Brain microvascular endothelial cell (primary cell): ENCODE data around the gene USP44.

Experiments
- DNase-seq: peaks from one replicate; pipeline ENCODE4 v3.0.0-alpha.2; 2020
- H3K27ac ChIP-seq: fragments of 250-450 bp; sonication (Bioruptor Pico); 2 replicates; pipeline ENCODE4 v1.5.1; 2020; ENCODE audit warnings: mild to moderate bottlenecking, moderate library complexity
- H3K27me3 ChIP-seq: fragments of 250-450 bp; sonication (Bioruptor Pico); replicated peaks from 2 replicates; pipeline ENCODE4 v1.5.1; 2020; ENCODE audit warnings: mild to moderate bottlenecking
- H3K36me3 ChIP-seq: fragments of 250-450 bp; sonication (Bioruptor Pico); replicated peaks from 2 replicates; pipeline ENCODE4 v1.5.1; 2020; ENCODE audit warnings: mild to moderate bottlenecking
- H3K4me3 ChIP-seq: 2 replicates; pipeline ENCODE4 v1.5.1; 2011; ENCODE audit warnings: low read depth, mild to moderate bottlenecking, control low read depth, low read length, moderate library complexity
- CTCF ChIP-seq: IDR thresholded peaks from 2 replicates; pipeline ENCODE4 v1.5.1; 2011; ENCODE audit warnings: low read depth, mild to moderate bottlenecking, moderate library complexity, low read length, control low read depth, inconsistent platforms; ENCODE audit errors: missing control alignments
- in situ Hi-C: cut with HindIII; loops from 2 replicates; pipeline ENCODE4 v1.10.0; 2017; ENCODE audit warnings: low sequenced_read_pairs, low pct_ligation_motif_present

The USP44 gene

GRCh38 chr12:95504140-95504539 lies 47.1 kb downstream of the USP44 start:
- H3K27me3 ChIP-seq, result no peaks in the 10 kb centered on the region
- H3K27ac ChIP-seq, result no peak overlapping the region
- no peak for DNase-seq
- in situ Hi-C loops, result no loop called here
- H3K36me3 ChIP-seq, result peaks cover 36% of the 10 kb centered on the region
- no peak for TF ChIP-seq CTCF
- no peak overlapping the region for H3K4me3 ChIP-seq

- Histone ChIP-seq H3K36me3 (peaks cover 49% of the 10 kb centered on the region), H3K4me3 (no peak overlapping the region), H3K27ac (no peak overlapping the region), H3K27me3 (no peaks in the 10 kb centered on the region)
- in situ Hi-C loops, result no loop called here
- no peak for TF ChIP-seq CTCF
- DNase-seq, result no peak
Measured at GRCh38 chr12:95499772-95500171, 51.5 kb downstream of the USP44 start.

- in situ Hi-C loops, result no loop called here
- H3K27me3 ChIP-seq, result no peaks in the 10 kb centered on the region
- H3K4me3 ChIP-seq, result no peak overlapping the region
- TF ChIP-seq CTCF, result no peak
- peaks cover 43% of the 10 kb centered on the region for H3K36me3 ChIP-seq
- H3K27ac ChIP-seq, result no peak overlapping the region
- DNase-seq, result no peak
Measured at GRCh38 chr12:95498968-95499367, 52.3 kb downstream of the USP44 start.

GRCh38 chr12:95497031-95497430 lies 54.2 kb downstream of the USP44 start:
- Histone ChIP-seq H3K36me3 (peaks cover 45% of the 10 kb centered on the region), H3K4me3 (no peak overlapping the region), H3K27ac (no peak overlapping the region), H3K27me3 (no peaks in the 10 kb centered on the region)
- DNase-seq, result no peak
- no peak for TF ChIP-seq CTCF
- in situ Hi-C loops, result no loop called here

GRCh38 chr12:95495433-95495832 lies 55.8 kb downstream of the USP44 start:
- Histone ChIP-seq H3K27ac (no peak overlapping the region), H3K4me3 (no peak overlapping the region), H3K27me3 (no peaks in the 10 kb centered on the region), H3K36me3 (peaks cover 48% of the 10 kb centered on the region)
- in situ Hi-C loops, result no loop called here
- no peak for TF ChIP-seq CTCF
- DNase-seq, result no peak

GRCh38 chr12:95494888-95495287 lies 56.4 kb downstream of the USP44 start:
- Histone ChIP-seq H3K4me3 (no peak overlapping the region), H3K27ac (no peak overlapping the region), H3K36me3 (peaks cover 48% of the 10 kb centered on the region), H3K27me3 (no peaks in the 10 kb centered on the region)
- in situ Hi-C loops, result no loop called here
- TF ChIP-seq CTCF, result no peak
- DNase-seq, result no peak
